Activated CD4-positive, alpha-beta T cell treated with anti-CD3 and anti-CD28 coated beads for 24 hours (primary cell): ENCODE results near the gene SERHL2.
A peak's percentile ranks its signal among the peaks of the same experiment; 100 is the strongest.
"Not testable (repeated sequence)": the region's sequence is repeated elsewhere in the genome, so short reads cannot be mapped to it uniquely, and the experiment has no call there.

ENCODE experiments used
- DNase-seq, 2 donors: peaks; one replicate each; pipeline ENCODE4 v3.0.0-alpha.2; 2020; ENCODE audit warnings: low read depth in 2 of 2

The SERHL2 gene

DNA sequence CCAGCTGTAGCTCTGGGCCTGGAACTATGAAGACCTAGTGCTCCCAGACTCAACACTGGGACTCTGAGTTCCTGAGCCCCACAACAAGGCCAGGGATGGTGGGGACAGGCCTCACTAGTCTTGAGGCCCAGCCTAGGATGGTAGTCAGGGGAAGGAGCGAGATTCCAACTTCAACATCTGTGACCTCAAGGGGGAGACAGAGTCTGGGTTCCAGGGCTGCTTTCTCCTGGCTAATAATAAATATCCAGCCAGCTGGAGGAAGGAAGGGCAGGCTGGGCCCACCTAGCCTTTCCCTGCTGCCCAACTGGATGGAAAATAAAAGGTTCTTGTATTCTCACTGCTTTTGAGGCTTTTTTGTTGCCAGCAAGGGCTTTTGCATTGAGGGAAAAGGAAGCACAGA is 20.3 kb downstream of the SERHL2 start:
- DNase-seq, result not testable (repeated sequence)

DNA sequence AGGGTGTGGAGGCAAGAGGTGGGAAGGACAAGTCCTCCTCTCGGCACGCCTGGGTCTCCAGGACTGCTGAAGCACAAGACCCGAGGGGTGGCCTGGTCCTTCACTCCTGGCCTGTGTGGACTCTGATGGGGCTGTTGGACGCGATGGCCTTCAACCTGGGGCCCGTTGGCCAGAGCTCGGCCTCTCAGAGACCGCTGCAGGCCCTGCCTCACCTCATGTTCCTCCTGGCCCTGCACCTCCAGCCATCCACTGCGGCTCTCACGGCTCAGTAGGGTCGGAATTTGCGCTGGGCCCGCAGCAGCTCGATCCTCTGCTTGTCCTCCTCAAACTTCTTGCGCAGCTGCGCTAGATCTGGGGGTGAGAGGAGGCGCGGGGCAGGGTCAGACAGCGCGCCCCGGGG is 20.7 kb downstream of the SERHL2 start:
- DNase-seq, result not testable (repeated sequence)

DNA sequence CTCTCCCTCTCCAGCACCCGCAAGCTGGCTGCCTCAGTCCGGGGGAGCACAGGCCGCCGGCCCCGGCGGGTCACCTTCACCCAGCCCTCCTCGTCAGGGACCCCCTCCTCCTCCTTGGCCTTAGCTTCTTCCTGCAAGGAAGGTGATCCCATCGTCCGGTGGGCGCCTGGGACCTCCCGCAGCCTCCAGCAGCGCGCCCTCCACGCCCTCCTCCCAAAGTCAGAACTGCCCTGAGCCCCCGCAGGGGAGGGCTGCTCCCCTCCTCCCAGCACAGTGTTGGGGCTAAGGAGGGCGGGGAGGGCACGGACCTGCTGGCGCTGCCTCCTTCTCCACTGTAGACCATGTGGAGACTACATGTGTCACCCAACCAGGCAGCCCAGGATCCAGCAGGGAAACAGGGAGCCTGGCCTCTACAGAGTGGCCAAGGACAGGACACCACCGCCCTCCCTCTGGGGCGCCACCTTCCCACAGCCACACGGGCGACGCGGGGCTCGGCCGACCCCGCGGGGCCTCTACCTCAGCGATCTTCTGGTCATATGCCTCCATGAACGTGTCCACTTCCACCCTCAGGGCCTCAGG is 22.3 kb downstream of the SERHL2 start:
- not testable (repeated sequence) for DNase-seq

DNA sequence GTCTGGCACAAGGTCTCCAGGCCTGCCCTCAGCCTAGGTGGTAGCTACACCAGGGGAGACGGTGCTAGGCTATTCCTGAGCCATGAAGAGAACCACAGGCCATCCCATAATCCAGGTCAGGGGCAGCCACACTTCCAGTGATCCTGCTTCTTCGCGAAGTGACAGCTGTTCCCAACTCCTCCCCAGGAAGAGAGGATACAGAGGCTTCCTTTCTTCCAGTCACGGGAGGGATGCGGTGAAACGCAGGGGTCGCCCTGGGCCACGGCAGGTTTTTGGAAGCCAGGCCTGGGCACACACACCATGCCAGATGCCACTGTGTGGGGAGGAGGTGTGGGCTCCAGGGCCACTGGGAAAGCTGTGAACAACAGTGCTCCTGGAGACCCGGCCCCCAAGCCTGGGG is 23.4 kb downstream of the SERHL2 start:
- DNase-seq, result not testable (repeated sequence)

DNA sequence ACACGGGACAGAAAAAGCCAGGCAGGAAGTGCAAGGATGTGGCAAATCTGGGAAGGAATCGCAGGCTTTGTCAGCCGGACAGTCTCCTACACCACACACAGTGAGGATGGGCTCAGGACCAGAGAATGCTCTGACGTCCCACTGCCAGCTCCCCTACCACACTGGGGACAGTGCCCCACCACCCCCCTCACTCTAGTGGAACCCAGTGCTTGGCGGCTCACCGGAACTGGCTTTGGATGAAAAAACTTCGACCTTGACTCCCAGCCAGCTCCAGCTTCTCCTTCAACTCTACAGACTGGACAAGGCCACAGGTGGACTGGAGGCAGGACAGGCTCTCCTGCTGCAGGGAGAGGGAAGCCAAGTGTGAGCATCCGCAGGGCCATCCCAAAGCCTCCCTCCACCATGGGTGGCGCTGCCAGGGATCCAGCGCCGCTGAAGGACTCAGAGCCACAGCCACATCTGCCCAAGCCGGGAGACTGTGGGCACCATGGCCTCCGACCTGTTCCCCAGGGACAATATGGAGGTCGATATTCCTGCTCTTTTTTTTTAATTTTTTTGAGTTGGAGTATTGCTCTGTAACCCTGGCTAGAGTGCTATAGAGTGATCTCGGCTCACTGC is 24.0 kb downstream of the SERHL2 start:
- DNase-seq, result no peak

- not testable (repeated sequence) for DNase-seq
Measured at GRCh38 chr22:42580040-42580439, 26.3 kb downstream of the SERHL2 start.

- not testable (repeated sequence) for DNase-seq
Measured at GRCh38 chr22:42581194-42581761, 27.5 kb downstream of the SERHL2 start.

- DNase-seq, result peak; percentile 78 to 83
Measured at GRCh38 chr22:42581762-42582716, 28.3 kb downstream of the SERHL2 start.

DNA sequence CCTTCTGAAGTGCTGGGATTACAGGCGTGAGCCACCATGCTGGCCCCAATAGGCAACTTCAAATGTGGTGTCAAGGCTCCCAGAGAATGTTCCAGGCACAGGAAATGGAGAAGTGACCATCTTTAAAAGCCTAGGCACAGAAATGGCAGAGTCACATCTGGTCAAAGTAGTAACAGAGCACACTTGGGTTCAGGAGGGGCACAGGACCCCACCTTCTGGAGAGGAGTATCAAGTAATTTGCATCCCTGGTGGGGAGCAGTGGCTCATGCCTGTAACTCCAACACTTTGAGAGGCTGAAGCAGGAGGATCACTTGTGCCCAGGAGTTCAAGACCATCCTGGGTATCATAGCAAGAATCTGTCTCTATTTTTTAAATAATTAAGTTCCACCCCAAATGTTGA is 29.2 kb downstream of the SERHL2 start:
- no peak for DNase-seq

- no peak for DNase-seq
Measured at GRCh38 chr22:42584364-42584940, 30.7 kb downstream of the SERHL2 start.

GRCh38 chr22:42585096-42585495 is 31.3 kb downstream of the SERHL2 start:
- no peak for DNase-seq

GRCh38 chr22:42586381-42586780 is 32.6 kb downstream of the SERHL2 start:
- no peak for DNase-seq

DNA sequence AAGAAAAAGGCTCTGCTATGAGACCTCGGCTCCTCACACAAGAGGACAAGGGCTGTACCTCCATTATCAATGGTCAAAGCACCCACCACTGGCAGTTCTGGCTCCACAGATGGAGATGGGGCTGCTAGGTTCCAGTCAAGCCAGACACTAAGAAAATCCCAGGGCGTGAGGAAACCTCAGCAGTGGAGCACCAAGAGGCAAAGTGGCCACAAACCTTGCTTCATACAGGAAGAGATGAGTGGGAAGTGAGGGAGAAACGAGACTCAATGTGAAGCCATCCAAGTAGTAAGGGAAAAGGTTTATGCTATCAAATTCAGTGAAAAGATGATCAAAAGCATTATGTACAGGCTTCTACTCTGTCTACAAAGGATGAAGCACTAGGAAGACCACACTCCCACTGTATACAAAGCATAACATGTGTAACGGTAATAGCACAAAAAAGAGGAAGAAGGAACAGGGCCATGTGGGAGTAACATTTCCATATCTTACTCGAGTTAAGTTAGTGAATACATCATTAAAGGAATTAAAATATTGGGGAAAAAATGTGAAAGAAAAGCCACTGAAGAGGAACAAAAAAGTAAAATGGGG is 33.9 kb downstream of the SERHL2 start:
- no peak for DNase-seq

DNA sequence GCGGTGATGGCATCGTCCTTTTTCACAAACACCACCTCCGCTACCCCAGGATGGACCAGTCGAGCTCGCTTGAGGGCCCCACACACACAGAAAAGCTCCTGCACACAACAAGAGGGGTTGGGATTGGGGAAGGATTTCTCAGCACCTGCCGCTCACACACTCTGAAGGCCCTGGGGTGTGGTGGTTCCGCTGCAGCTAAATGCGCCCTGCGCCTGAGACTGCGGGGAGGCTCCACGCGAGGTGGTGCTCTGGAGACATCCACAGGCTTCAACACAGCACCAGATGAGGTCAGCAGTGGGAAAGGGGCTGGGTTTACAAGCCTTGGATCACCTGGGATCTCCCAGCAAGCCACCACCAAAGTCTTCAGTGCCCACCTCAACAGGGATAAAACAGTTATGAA is 38.2 kb downstream of the SERHL2 start:
- no peak for DNase-seq

DNA sequence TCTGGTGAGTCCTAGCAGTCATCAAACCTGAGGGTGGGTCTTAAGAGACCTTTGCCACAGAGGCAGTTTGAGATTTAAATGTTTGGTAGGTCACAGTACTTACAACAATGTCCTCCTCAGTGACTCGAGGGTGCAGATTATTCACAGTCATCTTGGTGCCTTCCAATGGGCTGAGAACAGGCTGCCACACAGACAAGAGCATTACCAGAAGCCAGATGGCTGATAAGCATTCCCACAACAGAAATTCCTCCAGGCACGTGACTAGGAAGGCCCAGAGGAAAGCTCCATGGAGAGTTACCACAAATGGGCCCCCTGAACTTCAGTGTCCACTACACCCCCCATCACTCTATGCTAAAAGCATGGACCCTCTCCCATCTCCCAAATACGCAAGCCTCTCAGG is 41.7 kb downstream of the SERHL2 start:
- no peak for DNase-seq

GRCh38 chr22:42596336-42596735 is 42.6 kb downstream of the SERHL2 start:
- no peak for DNase-seq

GRCh38 chr22:42596863-42597530 is 43.2 kb downstream of the SERHL2 start:
- DNase-seq, result no peak

DNA sequence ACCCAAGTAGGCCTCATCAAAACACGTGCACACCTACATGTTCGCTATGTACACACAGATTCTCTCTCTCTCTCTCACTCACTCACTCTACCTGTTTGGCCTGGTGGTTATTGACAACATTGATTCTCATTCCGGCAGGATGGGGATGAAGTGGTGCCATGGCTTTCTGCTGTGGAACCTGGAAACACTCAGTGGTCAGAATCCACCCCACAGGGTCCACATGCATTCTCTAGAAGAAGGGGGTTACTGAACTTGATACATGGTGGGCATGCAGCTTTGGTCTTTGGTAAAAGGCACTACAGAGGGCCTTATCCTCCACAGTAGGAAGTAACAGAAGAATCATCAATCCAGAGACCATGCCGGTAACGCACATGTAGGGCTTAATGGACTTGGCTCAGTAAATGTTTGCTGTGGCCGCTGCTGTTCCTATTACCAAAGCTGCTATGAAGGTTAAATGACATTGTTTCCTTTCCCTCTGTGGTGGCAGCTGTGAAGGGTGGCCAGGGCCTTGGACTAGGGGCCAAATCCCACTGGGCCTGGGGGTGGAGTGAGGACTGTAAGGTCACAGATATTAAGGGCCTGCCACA is 48.2 kb downstream of the SERHL2 start:
- DNase-seq, result no peak

DNA sequence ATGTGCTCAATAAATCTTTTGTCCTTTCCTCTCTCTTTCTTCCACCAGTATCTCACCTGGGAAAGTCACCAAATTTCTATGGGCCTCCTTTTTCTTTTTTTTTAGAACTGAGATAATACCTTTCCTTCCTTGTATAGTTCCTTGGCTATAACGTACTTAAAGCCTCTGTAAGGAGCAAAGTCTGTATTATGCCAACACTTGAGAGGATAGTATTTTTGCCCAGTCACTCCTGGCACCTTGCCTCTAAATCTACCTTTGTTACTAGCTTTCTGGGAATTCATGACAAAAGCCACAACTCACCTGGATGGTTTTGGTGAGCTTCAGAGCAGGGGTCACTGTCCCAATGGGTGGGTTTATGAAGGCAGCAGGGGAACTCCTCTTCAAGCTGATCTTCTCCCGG is 48.7 kb downstream of the SERHL2 start:
- no peak for DNase-seq

GRCh38 chr22:42603427-42603826 is 49.7 kb downstream of the SERHL2 start:
- no peak for DNase-seq

- no peak for DNase-seq
Measured at GRCh38 chr22:42604403-42604802, 50.6 kb downstream of the SERHL2 start.
